Neural cell (in vitro differentiated cells): Measurements from ENCODE around the gene COL2A1. TPM values are rescaled to one million over a fixed set of nuclear protein-coding genes. Genes with fewer than 3 reads are reported as not detected.

Source experiments
- H2AFZ ChIP-seq: fragments of 200-600, 300-800 bp; sonication (generic), shearing (Covaris generic); 2 replicates; pipeline ENCODE4 v1.6.0; 2014; ENCODE audit warnings: low read depth, mild to moderate bottlenecking, antibody characterized with exemption, low read length, moderate library complexity
- H3F3A ChIP-seq: fragments of 200-600 bp; shearing (Covaris generic); 2 replicates; pipeline ENCODE4 v1.6.1; 2016; ENCODE audit warnings: mild to moderate bottlenecking, moderate library complexity, mixed read lengths, antibody characterized with exemption, low read length; ENCODE audit not compliant: insufficient read depth, poor library complexity, severe bottlenecking
- H3K27ac ChIP-seq: fragments of 200-600, 300-800 bp; sonication (generic), shearing (Covaris generic); 2 replicates; pipeline ENCODE4 v1.5.1; 2014; ENCODE audit warnings: mild to moderate bottlenecking, low read length, moderate library complexity
- H3K27me3 ChIP-seq: fragments of 300-800, 200-600 bp; sonication (generic), shearing (Covaris generic); 2 replicates; pipeline ENCODE4 v1.6.0; 2014; ENCODE audit warnings: mild to moderate bottlenecking, low read depth, low read length, moderate library complexity; ENCODE audit not compliant: insufficient read depth
- H3K36me3 ChIP-seq: fragments of 300-800, 200-600 bp; sonication (generic), shearing (Covaris generic); 2 replicates; pipeline ENCODE4 v1.5.1; 2014; ENCODE audit warnings: mild to moderate bottlenecking, antibody characterized with exemption, low read length, moderate library complexity; ENCODE audit not compliant: insufficient read depth
- H3K4me2 ChIP-seq: fragments of 300-800, 200-600 bp; sonication (generic), shearing (Covaris generic); 2 replicates; pipeline ENCODE4 v1.6.0; 2014; ENCODE audit warnings: mild to moderate bottlenecking, low read length
- H3K4me3 ChIP-seq: fragments of 300-800, 200-600 bp; sonication (generic), shearing (Covaris generic); 2 replicates; pipeline ENCODE4 v1.5.1; 2014; ENCODE audit warnings: mild to moderate bottlenecking, low read length, moderate library complexity
- H3K79me2 ChIP-seq: fragments of 200-600 bp; shearing (Covaris generic); replicated peaks from 2 replicates; pipeline ENCODE4 v1.6.0; 2014; ENCODE audit warnings: mild to moderate bottlenecking, low read length, moderate library complexity; ENCODE audit not compliant: insufficient read depth
- H3K9ac ChIP-seq: fragments of 300-800, 200-600 bp; sonication (generic), shearing (Covaris generic); 2 replicates; pipeline ENCODE4 v1.6.1; 2016; ENCODE audit warnings: mild to moderate bottlenecking, low read length, mixed read lengths
- H3K9me2 ChIP-seq: fragments of 200-600 bp; shearing (Covaris generic); 2 replicates; pipeline ENCODE4 v1.6.1; 2016; ENCODE audit warnings: mild to moderate bottlenecking, low read length, mixed read lengths; ENCODE audit not compliant: insufficient read depth
- H3K9me3 ChIP-seq: fragments of 200-600, 300-800 bp; sonication (generic), shearing (Covaris generic); 2 replicates; pipeline ENCODE4 v1.6.1; 2016; ENCODE audit warnings: mild to moderate bottlenecking, mixed run types, low read length, moderate library complexity, mixed read lengths
- H4K20me1 ChIP-seq: fragments of 200-600 bp; shearing (Covaris generic); 2 replicates; pipeline ENCODE4 v1.6.1; 2016; ENCODE audit warnings: mild to moderate bottlenecking, mixed run types; ENCODE audit not compliant: insufficient read depth
- CTCF ChIP-seq: fragments of 450-650 bp; IDR thresholded peaks from 2 replicates; pipeline ENCODE4 v1.5.1; 2014; ENCODE audit warnings: antibody characterized with exemption, mild to moderate bottlenecking, moderate library complexity; ENCODE audit not compliant: poor library complexity, severe bottlenecking
- EP300 ChIP-seq: fragments of 450-650 bp; conservative IDR thresholded peaks from 2 replicates; pipeline ENCODE4 v1.6.1; 2014; ENCODE audit warnings: antibody characterized with exemption, mild to moderate bottlenecking, moderate library complexity; ENCODE audit not compliant: poor library complexity, severe bottlenecking
- EZH2 ChIP-seq: fragments of 200-600, 300-800 bp; shearing (Covaris generic), sonication (generic); IDR thresholded peaks from 2 replicates; pipeline ENCODE4 v1.6.1; 2014; ENCODE audit warnings: antibody characterized with exemption, low read length, borderline replicate concordance, mild to moderate bottlenecking; ENCODE audit not compliant: insufficient read depth, poor library complexity, severe bottlenecking
- MXI1 ChIP-seq: fragments of 450-650 bp; conservative IDR thresholded peaks from 2 replicates; pipeline ENCODE4 v1.6.1; 2014; ENCODE audit warnings: antibody characterized with exemption, mild to moderate bottlenecking; ENCODE audit not compliant: poor library complexity, severe bottlenecking
- POLR2AphosphoS5 ChIP-seq: IDR thresholded peaks from 2 replicates; pipeline ENCODE4 v1.6.1; 2012
- RAD21 ChIP-seq: fragments of 450-650 bp; conservative IDR thresholded peaks from 2 replicates; pipeline ENCODE4 v1.6.1; 2014; ENCODE audit warnings: antibody characterized with exemption, mild to moderate bottlenecking, moderate library complexity
- REST ChIP-seq: IDR thresholded peaks from 2 replicates; pipeline ENCODE4 v1.6.1; 2012; ENCODE audit warnings: borderline replicate concordance
- SMC3 ChIP-seq: fragments of 450-650 bp; conservative IDR thresholded peaks from 2 replicates; pipeline ENCODE4 v1.6.1; 2014; ENCODE audit warnings: antibody characterized with exemption, mild to moderate bottlenecking, moderate library complexity; ENCODE audit not compliant: poor library complexity
- TAF1 ChIP-seq: IDR thresholded peaks from 2 replicates; pipeline ENCODE4 v1.6.1; 2012; ENCODE audit warnings: low read depth
- polyA plus RNA-seq: library from polyadenylated mRNA; depleted of rRNA; stranded (reverse); fragments of >200 nt; gene quantifications from 2 replicates; pipeline ENCODE4 v1.2.3, GENCODE V29; 2014

The COL2A1 gene
- polyA plus RNA-seq, 1 donor from 2014 or later = 1.3 TPM

- no peak for TF ChIP-seq EP300
- TF ChIP-seq POLR2AphosphoS5 = no peak
- TF ChIP-seq EZH2 = no peak
- no peak for TF ChIP-seq RAD21
- no peak for TF ChIP-seq CTCF
- no peak for TF ChIP-seq SMC3
- no peak for TF ChIP-seq TAF1
- TF ChIP-seq MXI1 = no peak
- no peak for TF ChIP-seq REST
- H3K9me3 ChIP-seq = no peaks in the 10 kb centered on the region
Observed at GRCh38 chr12:48045965-48046518, 41.8 kb upstream of the COL2A1 start.

GRCh38 chr12:48045061-48045846 is 41.0 kb upstream of the COL2A1 start:
- Histone ChIP-seq H3K9me3 (no peaks in the 10 kb centered on the region), H3K4me3 (no peak overlapping the region), H3F3A (no peaks in the 10 kb centered on the region), H3K9ac (no peak overlapping the region), H3K79me2 (no peaks in the 10 kb centered on the region), H2AFZ (no peak overlapping the region), H3K36me3 (peaks cover 7% of the 10 kb centered on the region), H3K4me2 (no peak overlapping the region), H3K27me3 (no peaks in the 10 kb centered on the region), H4K20me1 (no peaks in the 10 kb centered on the region), H3K9me2 (no peaks in the 10 kb centered on the region), H3K27ac (no peak overlapping the region)
- TF ChIP-seq RAD21 = no peak
- no peak for TF ChIP-seq TAF1
- TF ChIP-seq POLR2AphosphoS5 = no peak
- TF ChIP-seq EZH2 = no peak
- no peak for TF ChIP-seq REST
- TF ChIP-seq SMC3 = no peak
- no peak for TF ChIP-seq MXI1
- TF ChIP-seq CTCF = no peak
- TF ChIP-seq EP300 = no peak

More at GRCh38 chr12:48045965-48046518, 41.8 kb upstream of the COL2A1 start:
- H3K27me3 ChIP-seq = no peaks in the 10 kb centered on the region
- no peaks in the 10 kb centered on the region for H3F3A ChIP-seq
- H3K4me3 ChIP-seq = no peak overlapping the region
- no peak overlapping the region for H3K9ac ChIP-seq
- no peaks in the 10 kb centered on the region for H3K79me2 ChIP-seq
- H2AFZ ChIP-seq = no peak overlapping the region
- no peaks in the 10 kb centered on the region for H4K20me1 ChIP-seq
- no peak overlapping the region for H3K4me2 ChIP-seq
- H3K9me2 ChIP-seq = no peaks in the 10 kb centered on the region
- peaks cover 7% of the 10 kb centered on the region for H3K36me3 ChIP-seq
- no peak overlapping the region for H3K27ac ChIP-seq
